Stimulated activated naive CD8-positive, alpha-beta T cell treated with anti-CD3 and anti-CD28 coated beads, Interleukin-15, Interleukin-2, amounts not matched to agents 100 U/mL and 50 U/mL, for 24 hours (primary cell): Measurements from ENCODE around the gene GSTM2.

Experiments
- ATAC-seq: fragments of 150-1000 bp; cut with Tn5 transposase; one replicate; pipeline ENCODE4 v1.10.0; 2021
- DNase-seq: peaks from one replicate; pipeline ENCODE4 v3.0.0; 2021

The GSTM2 gene

GRCh38 chr1:109716121-109716520, 48.3 kb downstream of the GSTM2 start:
- DNase-seq (no peak), ATAC-seq (no peak)

- no peak for DNase-seq
- no peak for ATAC-seq
Observed at GRCh38 chr1:109716570-109717090, 48.8 kb downstream of the GSTM2 start.

- DNase-seq (no peak), ATAC-seq (no peak)
Observed at GRCh38 chr1:109717729-109718128, 49.9 kb downstream of the GSTM2 start.

- DNase-seq (no peak), ATAC-seq (no peak)
Observed at GRCh38 chr1:109718495-109718894, 50.6 kb downstream of the GSTM2 start.

- ATAC-seq (no peak), DNase-seq (no peak)
Observed at GRCh38 chr1:109719337-109719837, 51.5 kb downstream of the GSTM2 start.

GRCh38 chr1:109721042-109721441, 53.2 kb downstream of the GSTM2 start:
- ATAC-seq, result no peak

GRCh38 chr1:109721971-109722370, 54.1 kb downstream of the GSTM2 start:
- ATAC-seq (no peak), DNase-seq (no peak)

More at GRCh38 chr1:109721042-109721441, 53.2 kb downstream of the GSTM2 start:
- DNase-seq, result no peak

- DNase-seq (no peak), ATAC-seq (no peak)
Observed at GRCh38 chr1:109722908-109723691, 55.2 kb downstream of the GSTM2 start.
